Stimulated activated CD4-positive, alpha-beta T cell treated with anti-CD3 and anti-CD28 coated beads, TNF-alpha, amount 100 ng/mL, for 4 hours (primary cell): ENCODE measurements around the gene SLC6A9.
A peak's percentile ranks its signal among the peaks of the same experiment; 100 is the strongest.

Experiments used
- DNase-seq, 3 experiments: peaks; one replicate each; pipeline ENCODE4 v3.0.0-alpha.2; 2020; ENCODE audit warnings: low read depth in 3 of 3

The SLC6A9 gene

DNA sequence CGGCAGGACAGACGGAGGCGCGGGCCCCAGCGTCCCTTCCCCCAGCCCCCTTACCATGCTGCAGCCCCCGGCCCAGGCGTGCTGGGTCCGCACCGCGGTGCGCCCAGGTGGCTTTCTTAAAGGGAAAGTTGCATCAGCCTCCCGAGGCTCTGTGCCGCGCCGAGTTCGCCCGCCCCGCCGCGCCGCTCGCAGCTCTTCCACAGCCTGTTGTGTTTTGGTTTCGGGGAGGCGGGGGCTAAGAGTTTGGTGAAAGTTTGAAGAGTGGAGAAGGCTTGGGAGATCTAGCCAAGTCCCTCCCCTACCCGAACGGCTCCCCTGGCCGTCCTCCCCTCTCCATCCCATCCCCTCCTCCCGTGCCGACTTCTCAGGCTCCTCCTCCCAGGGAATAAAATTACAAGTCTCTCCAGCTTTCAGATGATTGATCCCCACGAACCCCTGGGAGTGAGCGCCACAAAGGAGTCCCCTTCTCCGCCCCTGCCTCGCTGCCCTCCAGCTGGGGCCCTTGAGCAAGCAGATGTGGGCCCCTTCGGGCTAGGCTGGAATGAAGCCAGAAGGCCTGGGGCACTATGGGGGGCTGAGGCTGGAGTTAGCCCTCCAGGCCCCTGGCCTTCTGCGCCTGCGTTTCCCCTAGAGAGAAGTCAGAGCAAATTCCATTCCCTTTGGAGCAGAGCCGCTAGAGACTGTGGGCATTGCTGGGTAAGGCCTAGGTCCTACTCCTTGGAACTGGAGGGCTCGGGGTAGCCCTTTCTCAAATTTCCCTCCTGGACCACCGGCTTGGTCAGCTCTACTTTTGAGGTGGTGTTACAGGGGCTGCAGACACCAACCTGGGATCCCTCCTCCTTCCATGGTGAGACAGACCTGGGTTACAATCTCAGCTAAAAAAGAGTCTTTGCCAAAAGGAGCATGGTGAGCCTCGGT, at the start of gene SLC6A9:
SLC6A9 (minus strand) TSS at position 211 of the 918 bp plus-strand sequence. CDS start 7,185 bp downstream, outside the sequence.
- peak; percentile 18 to 41 (median 32) for DNase-seq

DNA sequence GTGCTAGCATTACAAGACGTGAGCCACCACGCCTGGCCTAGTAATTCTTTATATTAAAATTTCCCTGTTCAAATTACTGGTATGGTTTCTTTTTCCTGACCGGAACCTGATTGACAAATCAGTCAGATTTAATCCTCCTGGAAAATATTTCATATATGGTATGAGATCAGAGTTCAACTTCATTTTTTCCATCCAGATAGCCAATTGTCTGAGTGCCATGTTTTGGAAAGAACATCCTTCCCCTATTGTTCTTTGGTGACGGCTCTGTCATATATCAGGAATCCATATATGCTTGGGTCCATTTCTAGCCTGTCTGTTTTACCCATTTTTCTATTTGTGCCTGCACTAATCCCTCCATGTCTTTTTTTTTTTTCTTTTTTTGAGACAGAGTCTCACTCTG, 48.3 kb upstream of the SLC6A9 start:
- no peak for DNase-seq

DNA sequence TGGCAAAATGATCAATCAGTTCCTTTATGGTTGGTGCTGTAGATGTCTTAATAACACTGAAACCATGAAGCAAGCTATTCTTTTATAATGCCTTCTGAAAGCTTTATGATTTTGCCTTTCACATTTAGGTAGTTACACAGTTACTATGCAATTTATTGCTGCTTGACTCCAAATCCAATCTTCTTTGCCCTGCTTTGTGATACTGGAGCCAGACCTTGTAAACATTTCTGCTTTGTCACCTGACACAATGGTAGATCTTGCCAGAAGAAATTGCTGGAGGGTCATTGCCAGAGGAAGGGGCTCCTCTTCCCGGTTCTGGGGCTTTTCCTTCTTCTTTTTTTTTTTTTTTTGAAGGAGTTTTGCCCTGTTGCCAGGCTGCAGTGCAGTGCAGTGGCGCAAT, 46.8 kb upstream of the SLC6A9 start:
- DNase-seq = no peak

DNA sequence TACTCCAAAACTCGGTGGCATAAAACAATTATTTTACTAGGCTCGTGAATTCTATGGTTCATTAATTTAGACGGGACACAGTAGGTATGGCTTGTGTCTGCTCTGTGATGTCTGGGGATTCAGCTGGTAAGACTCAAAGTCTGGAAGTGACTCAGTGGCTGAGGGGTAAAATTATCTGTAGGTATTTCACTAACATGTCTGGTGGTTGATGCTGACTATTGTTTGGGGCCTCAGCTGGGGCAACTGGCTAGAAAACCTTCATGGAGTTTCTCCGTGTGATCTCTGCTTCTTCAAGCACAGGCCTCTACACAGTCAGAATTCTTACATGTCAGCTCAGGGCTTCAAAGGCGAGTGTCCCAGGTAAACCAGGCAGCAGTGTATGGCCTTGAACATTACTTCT, 46.2 kb upstream of the SLC6A9 start:
- no peak for DNase-seq

DNA sequence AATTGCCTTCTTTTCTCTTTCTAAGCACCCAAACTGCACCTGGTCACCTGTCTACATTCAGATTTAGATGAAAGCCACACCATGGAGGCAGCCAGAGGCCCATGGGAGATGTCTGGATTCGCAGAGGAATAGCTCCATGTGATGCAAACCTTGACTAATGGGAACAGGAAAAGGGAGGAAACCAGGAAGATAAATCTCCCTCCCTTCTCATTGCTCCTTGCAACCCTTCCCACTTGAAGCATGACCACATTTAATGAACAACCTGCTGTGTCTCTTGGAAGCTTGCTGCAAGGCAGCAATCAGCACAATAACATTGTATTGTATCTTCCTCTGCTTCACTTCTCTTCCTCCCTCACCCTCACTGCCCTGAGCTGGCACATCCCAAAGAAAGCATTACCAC, 44.8 kb upstream of the SLC6A9 start:
- DNase-seq = no peak

DNA sequence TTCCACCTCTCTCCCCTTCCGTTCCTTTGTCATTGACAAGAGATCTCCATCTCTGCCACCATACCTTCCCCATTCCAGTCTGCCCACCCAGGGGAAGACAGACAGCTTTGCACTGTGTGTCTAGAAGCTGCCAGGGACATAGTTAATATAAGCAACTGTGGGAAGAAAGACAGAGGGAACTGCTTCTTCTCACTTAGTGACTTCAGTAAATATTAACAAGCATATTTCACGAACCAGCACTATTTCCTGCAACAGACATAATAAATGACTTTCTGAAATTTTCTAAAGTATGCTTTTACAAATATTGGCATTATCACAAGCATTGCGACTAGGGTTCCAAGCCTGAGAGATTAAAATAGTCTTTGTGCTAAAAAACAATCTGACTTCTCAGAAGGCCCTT, 43.2 kb upstream of the SLC6A9 start:
- DNase-seq = no peak

DNA sequence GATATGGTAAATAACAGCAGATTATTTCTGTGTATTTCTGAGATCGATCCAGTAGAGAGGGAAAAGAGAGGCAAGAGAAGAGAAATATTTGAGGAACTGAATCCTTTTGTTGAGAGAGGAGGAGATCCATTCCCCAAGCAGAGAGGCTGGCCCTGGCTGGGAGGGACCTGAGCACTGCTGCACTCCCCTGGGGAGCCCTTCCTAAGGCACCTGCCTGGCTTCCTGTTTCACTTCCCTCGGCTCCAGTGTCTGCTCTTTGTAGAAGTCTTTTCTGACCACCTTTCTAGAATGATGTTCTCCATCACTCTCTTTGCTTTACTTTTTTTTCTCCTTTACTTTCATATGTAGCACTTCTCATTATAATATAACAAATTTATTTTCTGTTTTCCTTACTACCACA, 42.3 kb upstream of the SLC6A9 start:
- no peak for DNase-seq

DNA sequence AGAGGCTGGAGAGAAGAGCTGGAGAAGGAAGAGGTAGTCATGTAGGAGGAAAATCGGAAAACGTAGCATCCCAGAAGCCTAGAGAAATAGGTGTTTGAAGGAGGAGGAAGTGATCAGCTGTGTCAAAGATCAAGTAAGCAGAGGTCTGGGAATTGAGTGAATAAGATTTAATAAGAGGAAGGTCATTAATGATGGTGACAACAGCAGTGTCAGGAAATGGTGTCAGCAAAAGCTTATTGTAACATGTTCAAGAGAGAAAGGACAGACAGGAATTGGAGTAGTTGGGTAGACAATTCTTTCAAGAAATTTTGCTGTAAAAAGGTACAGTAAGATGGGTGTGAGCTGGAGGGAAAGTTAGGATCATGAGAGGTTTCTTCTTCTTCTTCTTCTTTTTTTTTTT, 41.6 kb upstream of the SLC6A9 start:
- no peak for DNase-seq

DNA sequence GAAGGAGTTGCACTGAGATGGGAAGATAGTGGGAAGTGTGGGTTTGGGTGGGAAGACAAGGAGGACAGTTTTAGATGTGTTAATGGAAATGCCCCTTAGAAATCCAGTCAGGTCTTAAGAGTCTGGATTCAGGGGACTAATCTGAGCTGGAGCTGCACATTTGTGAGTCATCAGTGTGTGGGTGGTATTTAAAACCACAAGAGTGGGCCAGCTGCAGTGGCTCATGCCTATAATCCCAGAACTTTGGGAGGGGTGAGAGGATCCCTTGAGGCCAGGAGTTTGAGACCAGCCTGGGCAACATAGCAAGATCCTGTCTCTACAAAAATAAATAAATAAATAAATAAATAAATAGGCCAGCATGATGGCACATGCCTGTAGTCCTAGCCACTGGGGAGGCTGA, 40.9 kb upstream of the SLC6A9 start:
- DNase-seq = no peak

DNA sequence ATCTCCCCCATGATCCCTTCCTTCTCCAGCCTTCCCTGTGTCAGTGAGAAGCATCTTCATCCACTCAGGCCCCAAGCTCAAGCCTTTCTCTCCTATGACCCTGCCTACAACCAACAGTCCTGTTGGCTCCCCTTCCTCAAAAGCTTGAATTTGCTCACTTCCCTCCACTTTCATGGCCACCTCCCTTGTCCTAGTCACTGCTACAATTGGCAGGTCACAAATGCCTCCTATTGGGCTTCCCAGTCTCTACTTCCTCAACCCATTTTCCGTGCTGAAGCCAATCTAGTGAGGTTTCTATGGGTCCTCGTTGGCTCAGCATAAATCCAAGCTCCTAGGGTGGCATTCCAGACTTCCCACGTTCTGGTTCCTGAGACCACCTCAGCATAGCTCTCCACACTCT, 40.2 kb upstream of the SLC6A9 start:
- DNase-seq = no peak

DNA sequence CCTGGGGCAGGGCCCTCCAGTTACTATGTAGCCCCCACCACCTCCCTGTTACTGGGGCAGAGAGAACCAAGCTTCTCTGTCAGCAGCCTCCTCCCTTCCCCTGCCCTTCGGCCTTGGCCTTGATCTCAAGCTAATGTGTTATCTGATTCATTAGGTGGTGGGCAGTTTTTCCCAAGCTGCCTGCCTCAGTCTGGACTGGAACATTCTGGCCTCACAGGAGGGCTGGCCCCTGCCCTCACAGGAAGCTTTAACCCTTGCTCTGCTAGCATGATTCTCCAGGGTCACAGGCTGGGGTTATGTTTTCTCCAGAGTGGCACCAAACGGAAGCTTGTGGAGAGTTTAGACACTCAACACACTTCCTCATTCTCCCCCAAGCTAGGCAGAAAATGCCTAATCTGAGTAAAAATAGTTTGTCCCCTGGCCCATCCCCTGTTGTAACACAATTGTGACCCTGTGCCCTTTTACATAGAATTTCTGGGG, 37.2 kb upstream of the SLC6A9 start:
- no peak for DNase-seq

DNA sequence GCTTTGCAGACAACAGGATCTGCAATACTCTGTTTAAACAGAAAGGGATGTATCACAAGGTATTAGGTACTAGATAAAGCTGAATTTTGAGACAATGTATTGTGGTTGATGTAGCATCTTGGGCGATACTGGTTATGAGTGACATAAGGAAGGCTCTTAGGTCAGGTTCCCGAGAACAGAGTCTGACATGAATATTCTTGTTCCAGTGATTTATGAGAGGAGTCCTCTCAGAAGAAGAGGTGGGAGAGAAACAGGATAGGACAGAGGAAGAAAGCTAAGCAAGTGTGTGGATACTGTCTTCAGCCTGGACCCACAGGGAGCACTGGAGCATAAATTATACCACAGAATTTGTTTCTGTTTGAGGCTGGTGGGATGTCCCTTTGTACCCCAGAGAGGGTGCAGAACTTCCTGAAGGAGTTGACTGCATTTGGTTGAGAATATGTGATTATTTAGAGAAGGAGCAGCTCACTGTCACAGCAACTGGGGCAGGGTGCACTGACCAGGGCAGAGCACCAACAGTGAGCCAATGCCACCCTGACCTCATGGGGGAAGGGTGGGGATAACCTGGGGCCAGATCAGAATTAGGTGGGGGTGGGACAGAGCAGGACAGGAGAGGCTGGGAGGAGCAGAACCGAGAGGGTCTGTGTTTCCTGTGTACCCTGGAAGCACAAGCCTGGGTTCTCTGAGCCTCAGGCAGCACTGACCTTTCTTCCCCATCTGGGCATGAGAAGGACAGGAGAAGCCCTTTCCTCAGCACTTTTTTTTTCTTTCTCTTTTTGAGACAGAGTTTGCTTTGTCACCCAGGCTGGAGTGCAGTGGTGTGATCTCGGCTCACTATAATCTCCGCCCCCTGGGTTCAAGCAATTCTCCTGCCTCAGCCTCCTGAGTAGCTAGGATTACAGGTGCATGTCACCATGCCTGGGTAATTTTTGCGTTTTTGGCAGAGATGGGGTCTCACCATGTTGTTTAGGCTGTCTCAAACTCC, 36.3 kb upstream of the SLC6A9 start:
- no peak for DNase-seq

DNA sequence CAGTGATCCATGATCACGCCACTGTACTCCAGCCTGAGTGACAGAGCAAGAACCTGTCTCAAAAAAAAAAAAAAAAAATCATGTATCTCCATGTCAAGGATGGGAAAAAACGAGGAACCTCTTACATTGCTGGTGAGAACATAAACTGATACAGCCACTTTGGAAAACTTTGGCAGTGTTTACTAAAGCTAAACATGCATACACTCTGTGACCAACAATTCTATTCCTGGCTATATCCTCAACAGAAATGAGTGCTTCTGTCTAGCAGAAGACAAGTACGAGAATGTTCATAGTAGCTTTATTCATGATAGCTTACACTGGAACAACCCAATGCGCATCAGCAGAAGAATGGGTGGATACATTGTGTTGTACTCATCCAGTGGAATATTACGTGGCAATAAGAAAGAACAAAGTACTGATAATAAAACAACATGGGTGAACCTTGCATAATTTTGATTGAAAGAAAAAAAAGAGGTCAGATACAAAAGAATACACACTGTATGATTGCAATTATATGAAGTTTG, 31.5 kb upstream of the SLC6A9 start:
- DNase-seq = no peak

DNA sequence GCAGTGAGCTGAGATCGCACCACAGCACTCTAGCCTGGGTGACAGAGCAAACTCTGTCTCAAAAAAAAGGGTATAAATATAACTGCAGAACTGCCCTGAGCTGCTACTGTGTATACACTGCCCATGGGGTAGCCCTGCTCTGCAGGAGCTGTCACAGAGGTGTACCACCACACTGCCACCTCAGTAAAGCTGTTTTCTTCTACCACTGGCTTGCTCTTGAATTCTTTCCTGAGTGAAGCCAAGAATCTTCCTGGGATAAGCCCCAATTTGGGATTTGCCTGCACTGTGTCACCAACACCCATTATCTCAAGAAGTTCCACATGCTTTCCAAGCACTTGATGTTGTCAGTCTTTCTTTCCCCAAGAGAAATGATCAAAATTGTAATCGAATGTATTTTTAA, 30.6 kb upstream of the SLC6A9 start:
- no peak for DNase-seq

DNA sequence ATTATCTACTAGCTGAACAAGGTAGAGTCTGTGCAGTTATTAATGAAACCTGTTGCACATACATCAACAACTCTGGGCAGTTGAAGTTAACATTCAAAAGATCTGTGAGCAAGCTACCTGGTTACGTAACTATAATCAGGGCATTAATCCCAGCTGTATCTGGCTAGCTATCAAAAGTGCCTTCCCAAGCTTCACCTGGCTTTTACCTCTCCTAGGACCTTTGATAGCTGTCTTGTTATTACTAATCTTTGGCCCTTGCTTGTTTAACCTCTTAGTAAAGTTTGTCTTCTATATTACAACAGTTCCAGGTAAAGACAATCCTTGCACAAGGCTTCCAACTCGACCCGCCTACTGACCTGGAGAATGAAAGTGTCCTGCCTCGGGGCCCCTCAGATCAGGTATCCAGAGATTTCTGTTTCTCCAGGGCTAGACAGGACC, 29.6 kb upstream of the SLC6A9 start:
- no peak for DNase-seq

DNA sequence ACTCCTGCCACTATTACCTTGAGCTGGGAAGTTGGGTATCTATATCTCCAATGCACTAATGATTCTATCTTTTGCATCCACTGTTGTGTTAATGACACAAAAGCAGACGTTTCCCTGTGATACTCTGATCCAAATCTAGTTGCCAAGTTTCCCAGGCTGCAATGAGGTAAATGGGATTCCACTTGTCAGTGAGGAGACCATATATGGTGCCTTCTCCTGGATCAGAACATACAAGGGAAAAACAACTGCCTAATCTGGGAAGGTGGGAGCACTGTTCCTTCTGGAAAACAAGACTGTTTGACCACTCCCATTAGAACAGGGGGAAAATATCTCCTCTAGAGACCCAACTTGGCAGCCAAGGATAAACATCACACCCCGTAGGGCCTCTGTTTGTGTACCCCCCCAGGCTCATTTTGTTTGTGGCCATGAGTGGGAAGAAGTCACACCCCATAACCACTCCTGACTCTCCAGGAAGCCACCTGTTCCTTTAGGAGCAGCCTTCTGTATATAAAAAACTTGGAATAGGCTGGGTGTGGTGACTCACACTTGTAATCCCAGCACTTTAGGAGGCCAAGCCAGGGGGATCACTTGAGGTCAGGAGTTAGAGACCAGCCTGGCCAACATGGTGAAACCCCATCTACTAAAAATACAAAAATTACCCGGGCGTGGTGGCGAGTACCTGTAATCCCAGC, 28.5 kb upstream of the SLC6A9 start:
- no peak for DNase-seq

DNA sequence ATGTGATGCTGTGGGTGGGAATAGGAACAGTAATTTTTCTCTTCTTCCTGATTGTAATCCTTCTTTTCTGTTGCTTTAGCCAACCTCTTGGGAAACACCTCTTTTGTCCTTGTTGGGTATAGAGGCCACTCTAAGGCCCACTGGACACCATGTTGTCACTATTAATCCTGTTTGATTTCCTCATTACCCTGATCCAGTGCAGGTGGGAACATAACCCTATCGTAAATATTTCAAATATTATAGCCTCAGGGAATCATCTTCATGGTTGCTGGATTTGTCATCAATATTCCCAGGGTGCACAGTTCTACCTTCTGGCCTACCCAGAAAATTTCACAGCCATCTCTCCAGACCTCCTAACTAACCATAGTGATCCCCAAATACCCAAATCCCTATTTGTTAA, 27.9 kb upstream of the SLC6A9 start:
- DNase-seq = no peak

DNA sequence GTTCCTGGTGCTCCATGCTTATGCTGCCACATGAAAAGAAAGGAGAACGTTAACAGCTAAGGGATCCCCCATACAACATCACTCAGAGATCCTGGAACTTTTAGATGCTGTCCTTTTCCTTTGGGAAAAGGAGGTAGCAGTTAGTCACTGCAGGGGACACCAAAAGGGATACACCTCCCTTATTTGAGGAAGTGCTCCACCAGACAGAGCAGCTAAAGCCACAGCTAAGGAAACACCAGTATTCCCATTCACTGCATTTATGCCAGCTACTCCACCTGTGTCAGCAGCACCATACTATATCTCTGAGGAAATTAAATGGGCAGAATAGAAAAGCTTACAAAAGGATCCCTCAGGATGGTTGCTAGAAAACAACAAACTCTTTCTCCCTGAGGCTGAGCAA, 26.0 kb upstream of the SLC6A9 start:
- no peak for DNase-seq

DNA sequence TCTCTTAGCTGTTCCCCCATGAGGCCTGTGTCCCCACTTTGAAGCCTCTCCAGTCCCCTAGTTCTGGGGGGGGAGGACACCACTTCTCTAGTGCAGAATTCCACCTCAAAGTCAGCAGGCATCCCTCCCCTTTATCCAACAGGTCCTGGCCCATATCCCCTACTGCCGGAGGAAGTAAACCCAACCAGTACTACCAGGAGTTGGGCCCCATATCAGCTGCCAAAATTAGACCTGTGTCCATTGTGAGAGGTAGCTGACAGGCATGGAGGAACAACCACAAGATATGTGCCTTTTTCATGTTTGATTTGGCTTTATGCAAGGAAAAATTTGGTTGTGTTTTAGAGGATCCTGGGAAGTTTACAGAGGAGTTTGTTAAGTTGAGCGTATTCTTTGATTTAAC, 22.1 kb upstream of the SLC6A9 start:
- no peak for DNase-seq

DNA sequence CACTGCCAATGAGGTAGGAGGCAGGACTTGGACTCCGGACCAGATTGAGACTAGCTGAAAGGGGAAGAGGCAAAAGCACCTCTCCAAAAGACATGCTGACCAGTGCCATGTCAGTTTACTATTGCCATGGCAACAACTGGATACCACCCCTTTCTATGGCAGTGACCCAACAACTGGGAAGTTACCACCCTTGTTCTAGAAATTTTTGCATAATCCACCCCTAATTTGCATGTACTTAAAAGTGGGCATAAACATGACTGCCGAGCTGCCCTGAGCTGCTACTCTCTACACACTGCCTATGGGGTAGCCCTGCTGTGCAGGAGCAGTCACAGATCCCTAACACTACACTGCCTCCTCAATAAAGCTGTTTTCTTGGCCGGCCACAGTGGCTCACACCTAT, 19.0 kb upstream of the SLC6A9 start:
- no peak for DNase-seq

DNA sequence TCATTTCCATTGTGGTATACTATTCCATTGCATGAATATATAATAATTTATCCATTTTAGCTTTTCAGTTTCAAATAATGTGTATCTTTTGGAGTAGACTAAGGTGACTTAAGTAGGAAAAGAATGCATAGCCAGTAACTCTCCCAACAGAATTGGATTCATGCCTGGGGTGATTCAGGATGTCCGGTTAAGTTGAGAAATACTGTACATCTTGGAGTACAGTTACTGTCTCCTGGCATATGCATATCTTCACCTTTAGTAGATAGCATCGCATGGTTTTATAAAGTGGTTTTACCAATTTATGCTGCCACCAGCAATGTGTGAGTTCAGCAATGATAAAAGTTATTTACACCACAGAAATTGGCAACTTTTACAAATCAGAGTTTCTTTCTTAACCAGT, 18.6 kb upstream of the SLC6A9 start:
- no peak for DNase-seq
